ENCODE data around the gene TUBGCP2. TPM values are rescaled to one million over a fixed set of nuclear protein-coding genes. Genes with fewer than 3 reads are reported as not detected.
"Not testable (repeated sequence)": the region's sequence is repeated elsewhere in the genome, so short reads cannot be mapped to it uniquely, and the experiment has no call there.

Gene TUBGCP2
- total RNA-seq, 1 experiment from 2014 or later: 93.7 TPM

- no peak for ATAC-seq
- DNase-seq (ENCODE audit: low read depth, low spot score): no peak
- in situ Hi-C loops (cut with HindIII; ENCODE audit: low pct_unique_long_range_greater_than_20kb, low sequenced_read_pairs): no loop called here
Observed at GRCh38 chr10:133235265-133235855, 73.3 kb downstream of the TUBGCP2 start.

GRCh38 chr10:133234796-133235195, 73.9 kb downstream of the TUBGCP2 start:
- DNase-seq (ENCODE audit: low read depth, low spot score); H3K4me3 ChIP-seq (ENCODE audit: low read depth in 2 of 2, low read length in 2 of 2); H3K27ac ChIP-seq (ENCODE audit: low read length); H3K36me3 ChIP-seq (ENCODE audit: control insufficient read depth, insufficient read depth, low read length); H3K27me3 ChIP-seq (ENCODE audit: control insufficient read depth, insufficient read depth, low read length); CTCF ChIA-PET; ATAC-seq; H3K4me1 ChIP-seq (ENCODE audit: control insufficient read depth, insufficient read depth, low read length); in situ Hi-C loops (cut with HindIII; ENCODE audit: low pct_unique_long_range_greater_than_20kb, low sequenced_read_pairs); BruUV-seq (replicated peaks); POLR2A ChIA-PET; H3K9me3 ChIP-seq (ENCODE audit: control insufficient read depth, insufficient read depth, low read depth, low read length); intact Hi-C loops (cut with micrococcal nuclease; ENCODE audit: unreplicated experiment): not testable (repeated sequence)

More at GRCh38 chr10:133235265-133235855, 73.3 kb downstream of the TUBGCP2 start:
- Histone ChIP-seq H3K4me3 (ENCODE audit: low read depth in 2 of 2, low read length in 2 of 2) (no peak overlapping the region), H3K27ac (ENCODE audit: low read length) (no peak overlapping the region), H3K36me3 (ENCODE audit: control insufficient read depth, insufficient read depth, low read length) (no peaks in the 10 kb centered on the region), H3K27me3 (ENCODE audit: control insufficient read depth, insufficient read depth, low read length) (peaks cover 4% of the 10 kb centered on the region; the same call in 1 of the 2 replicates), H3K4me1 (ENCODE audit: control insufficient read depth, insufficient read depth, low read length) (no peaks in the 10 kb centered on the region), H3K9me3 (ENCODE audit: control insufficient read depth, insufficient read depth, low read depth, low read length) (no peaks in the 10 kb centered on the region)
- TF ChIP-seq SIN3A (IDR thresholded peaks at IDR 0.05; ENCODE audit: borderline replicate concordance, insufficient read depth, low read depth, low read length) (no peak), REST (IDR thresholded peaks at IDR 0.05; ENCODE audit: insufficient read depth in 1 of 2, low read depth in 2 of 2, low read length in 1 of 2) (no peak), POLR2AphosphoS5 (IDR thresholded peaks at IDR 0.05; ENCODE audit: low read depth, low read length) (no peak), TCF7L2 (IDR thresholded peaks at IDR 0.05; ENCODE audit: low read depth, low read length) (no peak), CTCF (IDR thresholded peaks at IDR 0.05) (no peak)
- BruUV-seq (replicated peaks): no TSS peak
- intact Hi-C loops (cut with micrococcal nuclease; ENCODE audit: unreplicated experiment): no loop called here
- CTCF ChIA-PET: interaction anchor here (0.7 kb wide), 1 partner anchor 130 kb away, joined by 3 read pairs; no protein-coding TSS in a partner anchor
- POLR2A ChIA-PET: no interaction called here

- Histone ChIP-seq H3K4me1 (ENCODE audit: control insufficient read depth, insufficient read depth, low read length) (no peaks in the 10 kb centered on the region), H3K27me3 (ENCODE audit: control insufficient read depth, insufficient read depth, low read length) (peaks cover 3% of the 10 kb centered on the region; the same call in 1 of the 2 replicates), H3K27ac (ENCODE audit: low read length) (no peak overlapping the region), H3K36me3 (ENCODE audit: control insufficient read depth, insufficient read depth, low read length) (no peaks in the 10 kb centered on the region), H3K9me3 (ENCODE audit: control insufficient read depth, insufficient read depth, low read depth, low read length) (no peaks in the 10 kb centered on the region), H3K4me3 (ENCODE audit: low read depth in 2 of 2, low read length in 2 of 2) (no peak overlapping the region)
- in situ Hi-C loops (cut with HindIII; ENCODE audit: low pct_unique_long_range_greater_than_20kb, low sequenced_read_pairs) (no loop called here), intact Hi-C loops (cut with micrococcal nuclease; ENCODE audit: unreplicated experiment) (no loop called here)
- POLR2A ChIA-PET: no interaction called here
- CTCF ChIA-PET: no interaction called here
- DNase-seq (ENCODE audit: low read depth, low spot score) (no peak), ATAC-seq (no peak)
- BruUV-seq (replicated peaks): no TSS peak
- TF ChIP-seq POLR2AphosphoS5 (IDR thresholded peaks at IDR 0.05; ENCODE audit: low read depth, low read length): no peak
- TF ChIP-seq REST (IDR thresholded peaks at IDR 0.05; ENCODE audit: insufficient read depth in 1 of 2, low read depth in 2 of 2, low read length in 1 of 2): no peak
- no peak for TF ChIP-seq SIN3A (IDR thresholded peaks at IDR 0.05; ENCODE audit: borderline replicate concordance, insufficient read depth, low read depth, low read length)
- no peak for TF ChIP-seq CTCF (IDR thresholded peaks at IDR 0.05)
- no peak for TF ChIP-seq TCF7L2 (IDR thresholded peaks at IDR 0.05; ENCODE audit: low read depth, low read length)
Observed at GRCh38 chr10:133231946-133232574, 76.6 kb downstream of the TUBGCP2 start.
